ENCODE results near the gene APOBEC3F. TPM values are rescaled to one million over a fixed set of nuclear protein-coding genes. Genes with fewer than 3 reads are reported as not detected.

Gene APOBEC3F
- total and polyA plus RNA-seq, 10 of the 15 experiments (the other 5 are each of a cell fraction or from before 2014, with no cell fraction given): 7.4 to 29.1 (median 12.8) TPM

DNA sequence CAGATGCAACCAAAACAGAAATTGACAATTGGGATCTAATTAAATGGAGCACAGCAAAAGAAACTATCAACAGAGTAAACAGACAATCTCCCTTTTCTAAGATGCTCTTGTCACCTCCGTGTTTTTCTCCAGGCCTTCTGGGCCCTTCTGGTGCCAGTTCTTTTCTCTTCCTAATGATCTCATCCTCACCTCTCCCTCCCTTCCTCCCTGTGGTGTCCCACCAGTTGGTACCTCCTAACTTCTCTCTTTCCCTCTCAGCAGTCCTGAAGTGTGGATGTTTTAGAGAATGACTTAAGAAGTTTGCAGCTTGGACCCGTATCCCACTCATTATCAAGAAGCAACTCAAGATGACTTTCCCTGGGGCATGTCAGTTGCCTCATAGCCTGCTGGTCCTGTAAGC is 62.8 kb downstream of the APOBEC3F start:
- Histone ChIP-seq H3K4me1 (ENCODE audit: control insufficient read depth, insufficient read depth, low read length) (peaks cover 22% of the 10 kb centered on the region), H3K79me2 (ENCODE audit: control insufficient read depth, insufficient read depth, low read length) (no peaks in the 10 kb centered on the region; the same call in 1 of the 2 replicates), H3K9me3 (replicated peaks; ENCODE audit: control insufficient read depth, insufficient read depth, low read length) (no peaks in the 10 kb centered on the region), H3K27me3 (replicated peaks in 1 of 2; ENCODE audit: control insufficient read depth in 2 of 2, insufficient read depth in 2 of 2, low read length in 1 of 2) (no peaks in the 10 kb centered on the region), H3K27ac (ENCODE audit: control insufficient read depth, insufficient read depth) (no peak overlapping the region), H3K9ac (ENCODE audit: control insufficient read depth, insufficient read depth, low read length) (no peak overlapping the region), H3K4me2 (ENCODE audit: control insufficient read depth, insufficient read depth) (no peak overlapping the region), H2AFZ (ENCODE audit: control insufficient read depth, low read depth, low read length) (no peak overlapping the region), H3K36me3 (ENCODE audit: control insufficient read depth in 2 of 2, insufficient read depth in 2 of 2, low read length in 1 of 2) (no peaks in the 10 kb centered on the region), H3K4me3 (no peak overlapping the region), H4K20me1 (ENCODE audit: control insufficient read depth, insufficient read depth) (no peaks in the 10 kb centered on the region)
- SMC1A ChIA-PET (ENCODE audit: uncharacterized antibody, unreplicated experiment): no interaction called here
- CTCF ChIA-PET: interaction anchor here (1.0 kb wide), 1 partner anchor 96 kb away, joined by 3 read pairs; no protein-coding TSS in a partner anchor
- POLR2A ChIA-PET: no interaction called here
- RAD21 ChIA-PET (ENCODE audit: unreplicated experiment): no interaction called here
- TF ChIP-seq TAF1 (IDR thresholded peaks at IDR 0.05; ENCODE audit: borderline replicate concordance, low read depth, low read length): no peak
- TF ChIP-seq, protein P1, sequence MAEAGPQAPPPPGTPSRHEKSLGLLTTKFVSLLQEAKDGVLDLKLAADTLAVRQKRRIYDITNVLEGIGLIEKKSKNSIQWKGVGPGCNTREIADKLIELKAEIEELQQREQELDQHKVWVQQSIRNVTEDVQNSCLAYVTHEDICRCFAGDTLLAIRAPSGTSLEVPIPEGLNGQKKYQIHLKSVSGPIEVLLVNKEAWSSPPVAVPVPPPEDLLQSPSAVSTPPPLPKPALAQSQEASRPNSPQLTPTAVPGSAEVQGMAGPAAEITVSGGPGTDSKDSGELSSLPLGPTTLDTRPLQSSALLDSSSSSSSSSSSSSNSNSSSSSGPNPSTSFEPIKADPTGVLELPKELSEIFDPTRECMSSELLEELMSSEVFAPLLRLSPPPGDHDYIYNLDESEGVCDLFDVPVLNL (IDR thresholded peaks at IDR 0.05; ENCODE audit: low read depth, low read length): no peak
- no peak for TF ChIP-seq ZBED1 (IDR thresholded peaks at IDR 0.05; ENCODE audit: borderline replicate concordance)
- TF ChIP-seq JUNB (IDR thresholded peaks at IDR 0.05): no peak
- TF ChIP-seq, protein P2, sequence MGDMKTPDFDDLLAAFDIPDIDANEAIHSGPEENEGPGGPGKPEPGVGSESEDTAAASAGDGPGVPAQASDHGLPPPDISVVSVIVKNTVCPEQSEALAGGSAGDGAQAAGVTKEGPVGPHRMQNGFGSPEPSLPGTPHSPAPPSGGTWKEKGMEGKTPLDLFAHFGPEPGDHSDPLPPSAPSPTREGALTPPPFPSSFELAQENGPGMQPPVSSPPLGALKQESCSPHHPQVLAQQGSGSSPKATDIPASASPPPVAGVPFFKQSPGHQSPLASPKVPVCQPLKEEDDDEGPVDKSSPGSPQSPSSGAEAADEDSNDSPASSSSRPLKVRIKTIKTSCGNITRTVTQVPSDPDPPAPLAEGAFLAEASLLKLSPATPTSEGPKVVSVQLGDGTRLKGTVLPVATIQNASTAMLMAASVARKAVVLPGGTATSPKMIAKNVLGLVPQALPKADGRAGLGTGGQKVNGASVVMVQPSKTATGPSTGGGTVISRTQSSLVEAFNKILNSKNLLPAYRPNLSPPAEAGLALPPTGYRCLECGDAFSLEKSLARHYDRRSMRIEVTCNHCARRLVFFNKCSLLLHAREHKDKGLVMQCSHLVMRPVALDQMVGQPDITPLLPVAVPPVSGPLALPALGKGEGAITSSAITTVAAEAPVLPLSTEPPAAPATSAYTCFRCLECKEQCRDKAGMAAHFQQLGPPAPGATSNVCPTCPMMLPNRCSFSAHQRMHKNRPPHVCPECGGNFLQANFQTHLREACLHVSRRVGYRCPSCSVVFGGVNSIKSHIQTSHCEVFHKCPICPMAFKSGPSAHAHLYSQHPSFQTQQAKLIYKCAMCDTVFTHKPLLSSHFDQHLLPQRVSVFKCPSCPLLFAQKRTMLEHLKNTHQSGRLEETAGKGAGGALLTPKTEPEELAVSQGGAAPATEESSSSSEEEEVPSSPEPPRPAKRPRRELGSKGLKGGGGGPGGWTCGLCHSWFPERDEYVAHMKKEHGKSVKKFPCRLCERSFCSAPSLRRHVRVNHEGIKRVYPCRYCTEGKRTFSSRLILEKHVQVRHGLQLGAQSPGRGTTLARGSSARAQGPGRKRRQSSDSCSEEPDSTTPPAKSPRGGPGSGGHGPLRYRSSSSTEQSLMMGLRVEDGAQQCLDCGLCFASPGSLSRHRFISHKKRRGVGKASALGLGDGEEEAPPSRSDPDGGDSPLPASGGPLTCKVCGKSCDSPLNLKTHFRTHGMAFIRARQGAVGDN (IDR thresholded peaks at IDR 0.05): no peak
- TF ChIP-seq ZNF24 (IDR thresholded peaks at IDR 0.05): no peak
- TF ChIP-seq, protein P3, sequence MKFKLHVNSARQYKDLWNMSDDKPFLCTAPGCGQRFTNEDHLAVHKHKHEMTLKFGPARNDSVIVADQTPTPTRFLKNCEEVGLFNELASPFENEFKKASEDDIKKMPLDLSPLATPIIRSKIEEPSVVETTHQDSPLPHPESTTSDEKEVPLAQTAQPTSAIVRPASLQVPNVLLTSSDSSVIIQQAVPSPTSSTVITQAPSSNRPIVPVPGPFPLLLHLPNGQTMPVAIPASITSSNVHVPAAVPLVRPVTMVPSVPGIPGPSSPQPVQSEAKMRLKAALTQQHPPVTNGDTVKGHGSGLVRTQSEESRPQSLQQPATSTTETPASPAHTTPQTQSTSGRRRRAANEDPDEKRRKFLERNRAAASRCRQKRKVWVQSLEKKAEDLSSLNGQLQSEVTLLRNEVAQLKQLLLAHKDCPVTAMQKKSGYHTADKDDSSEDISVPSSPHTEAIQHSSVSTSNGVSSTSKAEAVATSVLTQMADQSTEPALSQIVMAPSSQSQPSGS (IDR thresholded peaks at IDR 0.05; ENCODE audit: low read length): no peak
- no peak for TF ChIP-seq CBFB (IDR thresholded peaks at IDR 0.05; ENCODE audit: low read depth)
- no peak for TF ChIP-seq IKZF2 (IDR thresholded peaks at IDR 0.05)
- no peak for TF ChIP-seq GATAD2B (conservative IDR thresholded peaks at IDR 0.05; ENCODE audit: low read depth)
- no peak for TF ChIP-seq BMI1 (IDR thresholded peaks at IDR 0.05; ENCODE audit: borderline replicate concordance)
- no peak for TF ChIP-seq FOS (IDR thresholded peaks at IDR 0.05; ENCODE audit: borderline replicate concordance, extremely low read depth, insufficient read length)
- no peak for TF ChIP-seq GABPA (IDR thresholded peaks at IDR 0.05; ENCODE audit: low read depth)
- no peak for TF ChIP-seq CHD4 (IDR thresholded peaks at IDR 0.05)
- no peak for TF ChIP-seq WRNIP1 (IDR thresholded peaks at IDR 0.05; ENCODE audit: borderline replicate concordance, low read depth, low read length)
- TF ChIP-seq HDGF (IDR thresholded peaks at IDR 0.05): no peak
- TF ChIP-seq, protein P4, sequence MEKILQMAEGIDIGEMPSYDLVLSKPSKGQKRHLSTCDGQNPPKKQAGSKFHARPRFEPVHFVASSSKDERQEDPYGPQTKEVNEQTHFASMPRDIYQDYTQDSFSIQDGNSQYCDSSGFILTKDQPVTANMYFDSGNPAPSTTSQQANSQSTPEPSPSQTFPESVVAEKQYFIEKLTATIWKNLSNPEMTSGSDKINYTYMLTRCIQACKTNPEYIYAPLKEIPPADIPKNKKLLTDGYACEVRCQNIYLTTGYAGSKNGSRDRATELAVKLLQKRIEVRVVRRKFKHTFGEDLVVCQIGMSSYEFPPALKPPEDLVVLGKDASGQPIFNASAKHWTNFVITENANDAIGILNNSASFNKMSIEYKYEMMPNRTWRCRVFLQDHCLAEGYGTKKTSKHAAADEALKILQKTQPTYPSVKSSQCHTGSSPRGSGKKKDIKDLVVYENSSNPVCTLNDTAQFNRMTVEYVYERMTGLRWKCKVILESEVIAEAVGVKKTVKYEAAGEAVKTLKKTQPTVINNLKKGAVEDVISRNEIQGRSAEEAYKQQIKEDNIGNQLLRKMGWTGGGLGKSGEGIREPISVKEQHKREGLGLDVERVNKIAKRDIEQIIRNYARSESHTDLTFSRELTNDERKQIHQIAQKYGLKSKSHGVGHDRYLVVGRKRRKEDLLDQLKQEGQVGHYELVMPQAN (conservative IDR thresholded peaks at IDR 0.05): no peak
- TF ChIP-seq PAX5 (IDR thresholded peaks at IDR 0.05; ENCODE audit: borderline replicate concordance, low read depth, low read length): no peak
- intact Hi-C loops (cut with micrococcal nuclease; ENCODE audit: unreplicated experiment): no loop called here
- DNase-seq (ENCODE audit: low read depth, low spot score) (no peak), ATAC-seq (no peak), FAIRE-seq (no peak)
- no TSS peak for BruUV-seq (replicated peaks)
- 73% methylated on average over 2 of the region's 2 CpGs for WGBS (ENCODE audit: insufficient coverage, insufficient replicate concordance, low lambda C conversion rate, missing lambda C conversion rate)
- in situ Hi-C loops (cut with MboI): no loop called here
